HepG2 (cell line): Measurements from ENCODE around the gene PLEKHH3. TPM values are rescaled to one million over a fixed set of nuclear protein-coding genes. Genes with fewer than 3 reads are reported as not detected.
A peak's percentile ranks its signal among the peaks of the same experiment; 100 is the strongest.

Experiments used
- ATAC-seq: fragments of 200-7000 bp; cut with Tn5 transposase; 3 replicates; pipeline ENCODE4 v1.9.1; 2020; ENCODE audit warnings: mild to moderate bottlenecking, moderate library complexity
- BruUV-seq: library from RNA; stranded (reverse); fragments of 400-500 nt; replicated peaks from 2 replicates; lab custom pipeline; 2021; lab: Mats Ljungman, UMichigan
- CTCF ChIA-PET: fragments of 300-600 bp; formaldehyde crosslinking; extraction: SDS; loops from one replicate; lab custom pipeline; 2021; ENCODE audit warnings: low total read pairs, inconsistent platforms, low intra/inter-chr PET ratio; lab: Yijun Ruan, JAX
- POLR2A ChIA-PET: fragments of 350-600 bp; sonication (Branson Sonifier 250); formaldehyde crosslinking; loops from one replicate; lab custom pipeline; 2020; ENCODE audit warnings: antibody characterized with exemption, inconsistent platforms; lab: Yijun Ruan, JAX
- DNase-seq: peaks from one replicate; pipeline ENCODE4 v3.0.0-alpha.2; 2015; ENCODE audit warnings: low spot score
- FAIRE-seq: peaks from 3 replicates; lab custom pipeline; 2011; peaks lifted over from hg19 to GRCh38; lab: Jason Lieb, UNC
- H2AFZ ChIP-seq: one replicate; pipeline ENCODE4 v1.6.1; 2011; ENCODE audit warnings: low read length, inconsistent platforms
- H3K27ac ChIP-seq: fragments of 300-600 bp; 3 replicates; pipeline ENCODE4 v1.8.0; 2011; ENCODE audit warnings: mixed run types, mild to moderate bottlenecking, mixed read lengths, low read length, inconsistent platforms; ENCODE audit not compliant: insufficient read depth; ENCODE audit errors: extremely low read length
- H3K27me3 ChIP-seq, 2 experiments: fragments of 200-600 bp in 1 of 2; 2 replicates in 1 of 2; 3 replicates in 1 of 2; pipeline versions ENCODE4 v1.6.0 to v1.8.0; 2011; ENCODE audit warnings: low read length in 2 of 2, mild to moderate bottlenecking in 2 of 2, moderate library complexity in 2 of 2, inconsistent platforms in 1 of 2; ENCODE audit not compliant: insufficient read depth in 2 of 2, control insufficient read depth in 1 of 2
- H3K36me3 ChIP-seq, 2 experiments: fragments of 200-600 bp in 1 of 2; replicated peaks in 1 of 2; 2 replicates in 1 of 2; 3 replicates in 1 of 2; pipeline versions ENCODE4 v1.5.1 to v1.8.0; 2011; ENCODE audit warnings: low read length in 2 of 2, inconsistent platforms in 1 of 2; ENCODE audit not compliant: insufficient read depth in 2 of 2, control insufficient read depth in 1 of 2
- H3K4me1 ChIP-seq: 2 replicates; pipeline ENCODE4 v1.5.1; 2012; ENCODE audit warnings: low read length, inconsistent platforms; ENCODE audit not compliant: insufficient read depth
- H3K4me2 ChIP-seq: 2 replicates; pipeline ENCODE4 v1.6.0; 2011; ENCODE audit warnings: low read depth, low read length, inconsistent platforms
- H3K4me3 ChIP-seq, 3 experiments: fragments of 200-600 bp in 1 of 3; sonication (generic), shearing (Covaris generic) in 1 of 3; replicated peaks in 1 of 3; 2 replicates each; pipeline ENCODE4 v1.5.1; 2011 to 2016; ENCODE audit warnings: low read length in 3 of 3, inconsistent platforms in 2 of 3, low read depth in 2 of 3, mild to moderate bottlenecking in 2 of 3, control low read depth in 1 of 3, mixed read lengths in 1 of 3; ENCODE audit not compliant: insufficient read depth in 1 of 3
- H3K79me2 ChIP-seq: one replicate; pipeline ENCODE4 v1.6.1; 2011; ENCODE audit warnings: low read length, inconsistent platforms; ENCODE audit not compliant: insufficient read depth
- H3K9ac ChIP-seq: 2 replicates; pipeline ENCODE4 v1.6.0; 2011; ENCODE audit warnings: mild to moderate bottlenecking, low read depth, low read length, inconsistent platforms; ENCODE audit not compliant: insufficient read depth
- H3K9me3 ChIP-seq: 2 replicates; pipeline ENCODE4 v1.5.1; 2012; ENCODE audit warnings: mild to moderate bottlenecking, low read length
- H4K20me1 ChIP-seq: 2 replicates; pipeline ENCODE4 v1.6.0; 2011; ENCODE audit warnings: inconsistent platforms, mild to moderate bottlenecking, low read length, moderate library complexity; ENCODE audit not compliant: insufficient read depth
- AGO2 ChIP-seq: fragments of 200-400 bp; formaldehyde crosslinking; optimal IDR thresholded peaks from 2 replicates; pipeline ENCODE3; 2017; ENCODE audit warnings: mild to moderate bottlenecking, low read depth, low read length, moderate library complexity
- ATF7 ChIP-seq, 2 experiments: fragments of 450-650 bp in 1 of 2; sonication (generic) in 1 of 2; formaldehyde crosslinking in 1 of 2; IDR thresholded peaks; 2 replicates each; pipeline versions ENCODE4 v1.4.0 to v1.6.1; 2016 to 2020; ENCODE audit warnings: antibody characterized with exemption in 1 of 2, mild to moderate bottlenecking in 1 of 2, missing genetic modification reagents in 1 of 2
- CENPT ChIP-seq: sonication (generic); formaldehyde crosslinking; IDR thresholded peaks from 2 replicates; pipeline ENCODE4 v1.8.0; 2022; ENCODE audit warnings: low read depth, mild to moderate bottlenecking, moderate library complexity, missing genetic modification reagents
- ELF1 ChIP-seq: sonication (generic); formaldehyde crosslinking; IDR thresholded peaks from 2 replicates; pipeline ENCODE4 v1.4.0; 2020; ENCODE audit warnings: missing genetic modification reagents
- HNRNPK ChIP-seq: fragments of 200-400 bp; formaldehyde crosslinking; IDR thresholded peaks from 2 replicates; pipeline ENCODE4 v1.6.1; 2018; ENCODE audit warnings: low read length, low read depth, moderate library complexity, mild to moderate bottlenecking; ENCODE audit not compliant: poor library complexity, severe bottlenecking
- SKI ChIP-seq: fragments of 450-650 bp; IDR thresholded peaks from one replicate; pipeline ENCODE4 v1.6.1; 2018; ENCODE audit warnings: mild to moderate bottlenecking; ENCODE audit not compliant: partially characterized antibody
- WGBS: methylation state at CpG from one replicate; pipeline ENCODE4 v1.1.6; 2017; ENCODE audit warnings: low lambda C conversion rate; 5-methylcytosine and 5-hydroxymethylcytosine counted together
- in situ Hi-C: cut with HindIII; loops from 2 replicates; pipeline ENCODE4 v1.10.0; 2017; ENCODE audit warnings: low pct_unique_long_range_greater_than_20kb; ENCODE audit not compliant: extremely low pct_ligation_motif_present
- intact Hi-C: fragments of 100-400 bp; cut with micrococcal nuclease; formaldehyde crosslinking; loops from one replicate; pipeline ENCODE4 v1.10.0; 2022; ENCODE audit not compliant: unreplicated experiment
- polyA plus RNA-seq, 8 experiments: library from polyadenylated mRNA; depleted of rRNA in 3 of 8; stranded (reverse) in 7 of 8; unstranded in 1 of 8; fragments of >200 nt; fragmentation: Illumina TruSeq in 4 of 8; extraction: Trizol in 4 of 8; gene quantifications; 2 replicates each; pipeline versions ENCODE4 v1.2.1 to v1.2.3, GENCODE V29; 2011 to 2016; ENCODE audit warnings: low read depth in 4 of 8, missing spikeins in 1 of 8, mixed read lengths in 1 of 8; ENCODE audit not compliant: insufficient read depth in 1 of 8
- total RNA-seq, 5 experiments: library from RNA; depleted of rRNA; stranded (reverse); fragments of >200 nt; fragmentation: Illumina TruSeq; extraction: Trizol; gene quantifications; 2 replicates each; pipeline ENCODE4 v1.2.3, GENCODE V29; 2016; ENCODE audit warnings: low read depth in 1 of 5
- TF ChIP-seq, protein P1 (sequence below): sonication (generic); formaldehyde crosslinking; IDR thresholded peaks from 2 replicates; pipeline ENCODE4 v1.8.1; 2023; ENCODE audit warnings: mild to moderate bottlenecking, missing genetic modification reagents, borderline replicate concordance
- TF ChIP-seq, protein P2 (sequence below): IDR thresholded peaks from 2 replicates; pipeline ENCODE4 v1.6.1; 2016; ENCODE audit warnings: missing genetic modification reagents, missing compliant biosample characterization

Gene PLEKHH3
- total and polyA plus RNA-seq, 2 of the 13 experiments (the other 11 are each of a cell fraction or from before 2014, with no cell fraction given): 6.0 to 19.9 TPM

DNA sequence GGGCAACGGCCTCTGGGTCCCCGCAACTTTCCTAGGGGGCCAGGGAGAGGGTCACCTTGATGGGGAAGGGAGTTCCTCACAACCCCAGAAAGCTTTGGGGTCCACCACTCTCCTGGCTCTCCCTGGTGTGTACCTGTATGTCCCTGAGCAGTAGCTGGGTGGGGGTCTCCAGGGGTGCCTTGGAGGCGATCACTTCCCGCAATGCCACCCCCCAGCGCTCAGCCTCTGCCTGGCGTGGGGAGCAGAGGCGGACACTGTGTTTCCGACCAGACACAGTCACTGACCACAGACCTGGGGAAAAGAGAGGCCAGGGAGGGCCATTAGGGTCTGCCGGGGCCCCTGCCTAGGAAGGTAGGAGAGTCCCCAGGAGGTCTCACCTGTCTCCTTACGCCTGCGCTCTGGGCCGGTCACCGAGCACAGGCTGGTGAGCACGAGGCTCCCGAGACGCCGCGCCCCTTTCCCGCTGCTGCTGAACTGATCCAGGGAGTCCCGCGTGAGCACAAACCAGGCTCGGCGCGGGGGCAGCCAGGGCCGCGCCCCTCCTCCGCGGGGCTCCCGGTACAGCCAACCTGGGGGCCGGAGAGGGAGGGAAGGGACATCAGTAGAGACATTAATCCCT lies 3.4 kb downstream of the PLEKHH3 start (continued):
- TF ChIP-seq, protein P1, sequence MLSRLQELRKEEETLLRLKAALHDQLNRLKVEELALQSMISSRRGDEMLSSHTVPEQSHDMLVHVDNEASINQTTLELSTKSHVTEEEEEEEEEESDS (CRISPR knock-in tag): no peak
- TF ChIP-seq ATF7 (IDR thresholded peaks at IDR 0.05): no peak
- TF ChIP-seq ATF7 (CRISPR knock-in tag; IDR thresholded peaks at IDR 0.05): 0 out of 2 replicates have a peak, but pooled peaks have one; percentile 28
- TF ChIP-seq, protein P2, sequence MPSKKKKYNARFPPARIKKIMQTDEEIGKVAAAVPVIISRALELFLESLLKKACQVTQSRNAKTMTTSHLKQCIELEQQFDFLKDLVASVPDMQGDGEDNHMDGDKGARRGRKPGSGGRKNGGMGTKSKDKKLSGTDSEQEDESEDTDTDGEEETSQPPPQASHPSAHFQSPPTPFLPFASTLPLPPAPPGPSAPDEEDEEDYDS (CRISPR knock-in tag): no peak
- TF ChIP-seq ELF1 (CRISPR knock-in tag): no peak
- TF ChIP-seq CENPT: no peak
- peak; percentile 37 for TF ChIP-seq AGO2
- TF ChIP-seq, all 625 proteins: peak for 5

DNA sequence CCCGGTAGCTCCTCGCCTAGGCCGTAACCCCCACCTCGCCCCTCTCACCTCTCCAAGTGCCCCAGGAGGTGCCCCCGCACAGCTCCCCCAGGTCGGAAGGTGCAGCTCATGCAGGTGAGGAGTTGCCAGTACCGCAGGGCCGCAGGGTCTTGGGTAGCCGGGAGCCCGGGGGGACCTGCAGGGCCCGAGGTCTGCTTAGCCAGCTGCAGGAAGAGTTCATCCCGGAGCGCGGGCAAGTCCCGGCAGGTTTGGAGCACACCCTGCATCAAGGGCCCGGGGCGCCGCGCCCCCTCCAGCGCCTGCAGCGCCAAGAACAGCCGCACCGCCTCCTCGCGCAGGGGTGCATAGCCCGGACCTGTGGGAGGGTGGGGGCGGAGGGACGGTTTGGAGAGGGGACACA lies 4.8 kb downstream of the PLEKHH3 start:
- DNase-seq (no peak), ATAC-seq (no peak)
- 98% methylated on average over 28 of the region's 28 CpGs for WGBS
- Histone ChIP-seq H3K4me2 (no peak overlapping the region), H3K4me3 (no peak overlapping the region), H3K79me2 (peaks cover 22% of the 10 kb centered on the region), H3K36me3 (peaks cover 11 to 52% of the 10 kb centered on the region in 2 experiments), H2AFZ (no peak overlapping the region), H3K27ac (no peak overlapping the region)
- in situ Hi-C loops: no loop called here
- BruUV-seq: no TSS peak
- TF ChIP-seq HNRNPK (peak; percentile 11), SKI (no peak)
- TF ChIP-seq, all 625 proteins: peak for 1
- POLR2A ChIA-PET: no interaction called here
- FAIRE-seq: no peak
- CTCF ChIA-PET: no interaction called here
- Histone ChIP-seq H3K9ac (no peak overlapping the region), H4K20me1 (no peaks in the 10 kb centered on the region; the same call in 1 of the 2 replicates), H3K9me3 (no peaks in the 10 kb centered on the region), H3K27me3 (no peaks in the 10 kb centered on the region), H3K4me1 (peaks cover 35% of the 10 kb centered on the region)
- intact Hi-C loops: no loop called here
